CD14-positive monocyte (primary cell): ENCODE data around the gene CHPF. TPM values are rescaled to one million over a fixed set of nuclear protein-coding genes. Genes with fewer than 3 reads are reported as not detected.

Experiments
- DNase-seq, 3 donors: peaks; one replicate each; pipeline ENCODE4 v3.0.0-alpha.2; 2011 to 2022
- H2AFZ ChIP-seq: 2 replicates; pipeline ENCODE4 v1.6.0; 2012; ENCODE audit warnings: mild to moderate bottlenecking, low read depth, low read length, inconsistent platforms; ENCODE audit not compliant: insufficient read depth, poor library complexity, severe bottlenecking
- H3K27ac ChIP-seq, 2 donors: 1 replicate in 1 of 2; 2 replicates in 1 of 2; pipeline ENCODE4 v1.5.1; 2012 to 2013; ENCODE audit warnings: low read length in 2 of 2, control low read depth in 1 of 2, inconsistent platforms in 1 of 2, low read depth in 1 of 2, mild to moderate bottlenecking in 1 of 2
- H3K27me3 ChIP-seq, 2 donors: one replicate each; pipeline versions ENCODE4 v1.6.0 to v1.6.1; 2011 to 2013; ENCODE audit warnings: low read length in 2 of 2; ENCODE audit not compliant: control insufficient read depth in 2 of 2, insufficient read depth in 2 of 2
- H3K36me3 ChIP-seq, 2 donors: replicated peaks in 1 of 2; 1 replicate in 1 of 2; 2 replicates in 1 of 2; pipeline versions ENCODE4 v1.5.1 to v1.6.1; 2012 to 2013; ENCODE audit warnings: low read length in 2 of 2, control low read depth in 1 of 2, inconsistent platforms in 1 of 2, mild to moderate bottlenecking in 1 of 2; ENCODE audit not compliant: insufficient read depth in 2 of 2, control insufficient read depth in 1 of 2
- H3K4me1 ChIP-seq, 2 donors: 1 replicate in 1 of 2; 2 replicates in 1 of 2; pipeline versions ENCODE4 v1.5.1 to v1.6.1; 2012 to 2013; ENCODE audit warnings: low read length in 2 of 2, control low read depth in 1 of 2, inconsistent platforms in 1 of 2, mild to moderate bottlenecking in 1 of 2, moderate library complexity in 1 of 2; ENCODE audit not compliant: insufficient read depth in 2 of 2, control insufficient read depth in 1 of 2
- H3K4me2 ChIP-seq: replicated peaks from 2 replicates; pipeline ENCODE3; 2012; ENCODE audit warnings: low read length, moderate library complexity, mild to moderate bottlenecking; ENCODE audit not compliant: poor library complexity, severe bottlenecking; ENCODE audit errors: extremely low read depth
- H3K4me3 ChIP-seq, 3 experiments: fragments of 200-600 bp in 1 of 3; sonication (generic) in 1 of 3; replicated peaks in 1 of 3; 1 replicate in 2 of 3; 2 replicates in 1 of 3; pipeline ENCODE4 v1.5.1; 2011 to 2013; ENCODE audit warnings: low read length in 3 of 3, mild to moderate bottlenecking in 3 of 3, control low read depth in 2 of 3, low read depth in 2 of 3, inconsistent platforms in 1 of 3, moderate library complexity in 1 of 3
- H3K79me2 ChIP-seq: 2 replicates; pipeline ENCODE4 v1.6.0; 2012; ENCODE audit warnings: mild to moderate bottlenecking, control low read depth, inconsistent platforms, low read length, moderate library complexity; ENCODE audit not compliant: insufficient read depth
- H3K9ac ChIP-seq: 2 replicates; pipeline ENCODE4 v1.6.0; 2017; ENCODE audit warnings: low read length, mild to moderate bottlenecking; ENCODE audit not compliant: insufficient read depth, poor library complexity, severe bottlenecking
- H3K9me3 ChIP-seq, 2 donors: replicated peaks in 1 of 2; 1 replicate in 1 of 2; 2 replicates in 1 of 2; pipeline versions ENCODE4 v1.5.1 to v1.6.1; 2012 to 2013; ENCODE audit warnings: low read length in 2 of 2, control low read depth in 1 of 2; ENCODE audit not compliant: control insufficient read depth in 1 of 2, insufficient read depth in 1 of 2
- H4K20me1 ChIP-seq: 2 replicates; pipeline ENCODE4 v1.6.0; 2012; ENCODE audit warnings: mild to moderate bottlenecking, low read length, control low read depth, moderate library complexity; ENCODE audit not compliant: insufficient read depth
- H3K27ac Mint-ChIP-seq, 7 donors: one replicate each; pipeline ENCODE4 v1.8.0; 2020; ENCODE audit warnings: mild to moderate bottlenecking in 7 of 7, mixed read lengths in 7 of 7, moderate library complexity in 6 of 7, inconsistent platforms in 2 of 7
- H3K27me3 Mint-ChIP-seq, 3 donors: one replicate each; pipeline ENCODE4 v1.8.0; 2021 to 2022; ENCODE audit warnings: low read depth in 3 of 3, mild to moderate bottlenecking in 3 of 3, mixed read lengths in 3 of 3, moderate library complexity in 3 of 3, inconsistent platforms in 1 of 3
- H3K36me3 Mint-ChIP-seq, 2 donors: one replicate each; pipeline ENCODE4 v1.8.0; 2020; ENCODE audit warnings: mixed read lengths in 2 of 2, inconsistent platforms in 1 of 2, mild to moderate bottlenecking in 1 of 2
- H3K4me1 Mint-ChIP-seq: one replicate; pipeline ENCODE4 v1.8.0; 2020; ENCODE audit warnings: mild to moderate bottlenecking, mixed read lengths
- H3K4me3 Mint-ChIP-seq, 2 donors: one replicate each; pipeline ENCODE4 v1.8.0; 2020; ENCODE audit warnings: mild to moderate bottlenecking in 2 of 2, mixed read lengths in 2 of 2, moderate library complexity in 1 of 2
- H3K9me3 Mint-ChIP-seq, 7 donors: one replicate each; pipeline ENCODE4 v1.8.0; 2020 to 2022; ENCODE audit warnings: mixed read lengths in 7 of 7, mild to moderate bottlenecking in 6 of 7, moderate library complexity in 6 of 7, inconsistent platforms in 2 of 7
- CTCF ChIP-seq: fragments of 200-600 bp; IDR thresholded peaks from one replicate; pipeline ENCODE4 v1.8.0; 2022; ENCODE audit warnings: antibody characterized with exemption, mild to moderate bottlenecking
- WGBS: methylation state at CpG from one replicate; pipeline ENCODE4 v1.1.5; 2013; ENCODE audit warnings: missing lambda C conversion rate; ENCODE audit not compliant: insufficient coverage; 5-methylcytosine and 5-hydroxymethylcytosine counted together
- intact Hi-C, 2 donors: fragments of 100-400 bp; cut with micrococcal nuclease; formaldehyde crosslinking; loops; one replicate each; pipeline versions ENCODE4 v1.15.0 to v1.15.1; 2023
- polyA plus RNA-seq, 3 donors: library from polyadenylated mRNA; depleted of rRNA in 1 of 3; unstranded in 2 of 3; stranded (reverse) in 1 of 3; fragments of 300-500 nt in 2 of 3; fragments of >200 nt in 1 of 3; fragmentation: Illumina TruSeq in 2 of 3; gene quantifications; 1 replicate in 2 of 3; 2 replicates in 1 of 3; pipeline ENCODE4 v1.2.3, GENCODE V29; 2012 to 2021

CHPF gene
- polyA plus RNA-seq, 3 donors: 0.09 to 0.32 (median 0.09) TPM

DNA sequence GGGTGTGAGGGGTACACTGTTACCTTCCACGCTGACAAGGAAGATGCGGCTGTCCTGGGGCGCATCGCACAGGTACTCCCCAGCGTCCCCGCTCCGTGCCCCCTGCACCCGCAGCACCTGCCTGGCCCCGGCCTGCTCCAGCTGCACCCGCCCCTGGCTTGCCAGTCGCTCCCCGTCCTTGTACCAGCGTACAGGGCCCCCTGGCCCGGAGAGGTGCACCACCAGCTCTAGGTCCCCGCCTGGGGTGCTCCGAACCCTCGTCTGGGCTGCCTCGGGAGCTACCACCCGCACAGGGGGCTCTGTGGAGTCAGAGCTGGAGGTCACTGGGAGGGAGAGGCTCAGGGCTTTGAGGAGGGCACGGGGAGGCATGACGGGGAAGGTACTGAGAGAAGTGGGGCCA lies 13.7 kb upstream of the CHPF start:
- no peak for TF ChIP-seq CTCF
- H3K4me3 ChIP-seq: no peak overlapping the region
- WGBS: 97% methylated on average over 20 of the region's 21 CpGs

DNA sequence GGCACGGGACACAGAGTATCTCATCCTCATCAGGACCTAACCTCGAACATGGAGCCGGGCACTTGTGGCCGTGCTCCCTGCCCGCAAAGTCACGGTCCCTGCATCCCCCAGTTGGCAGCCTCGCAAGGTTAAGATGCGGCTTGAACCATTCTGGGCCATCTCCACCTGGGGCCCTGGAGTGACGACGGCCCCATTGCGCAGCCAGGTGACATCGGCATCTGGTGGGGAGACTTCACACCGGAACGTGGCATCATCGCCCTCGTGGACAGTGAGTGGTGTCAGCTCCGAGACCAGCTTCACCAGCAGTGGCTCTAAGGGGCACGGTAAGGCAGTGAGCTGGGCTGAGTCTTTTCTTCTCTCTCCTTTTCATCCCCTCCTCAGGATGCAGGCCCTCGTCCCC lies 12.8 kb upstream of the CHPF start:
- Mint-ChIP-seq H3K9me3 (peaks cover 0 to 4% (median 0%) of the 10 kb centered on the region in 7 donors), H3K4me1 (peaks cover 5% of the 10 kb centered on the region), H3K27me3 (peaks cover 21 to 27% (median 25%) of the 10 kb centered on the region in 3 donors), H3K36me3 (no peaks in the 10 kb centered on the region), H3K27ac (no peak overlapping the region), H3K4me3 (no peak overlapping the region)
- H3K9me3 ChIP-seq: peaks cover 0 to 5% of the 10 kb centered on the region in 2 donors
- no peak for TF ChIP-seq CTCF
- H4K20me1 ChIP-seq: no peaks in the 10 kb centered on the region
- no peak overlapping the region for H2AFZ ChIP-seq
- no peak overlapping the region for H3K4me2 ChIP-seq
- H3K79me2 ChIP-seq: no peaks in the 10 kb centered on the region
- H3K4me3 ChIP-seq: no peak overlapping the region
- H3K36me3 ChIP-seq: no peaks in the 10 kb centered on the region
- no peak overlapping the region for H3K9ac ChIP-seq
- intact Hi-C loops: no loop called here
- 88% methylated on average over 16 of the region's 19 CpGs for WGBS
- peaks cover 16 to 25% of the 10 kb centered on the region in 2 donors for H3K27me3 ChIP-seq
- H3K4me1 ChIP-seq: peaks cover 12 to 18% of the 10 kb centered on the region in 2 donors
- no peak overlapping the region for H3K27ac ChIP-seq
- no peak for DNase-seq

More for the DNA sequence above, 13.7 kb upstream of the CHPF start:
- H3K27ac ChIP-seq: no peak overlapping the region
- intact Hi-C loops: no loop called here
- peaks cover 3 to 9% of the 10 kb centered on the region in 2 donors for H3K4me1 ChIP-seq
- DNase-seq: no peak
- H3K79me2 ChIP-seq: no peaks in the 10 kb centered on the region
- H3K9me3 ChIP-seq: no peaks in the 10 kb centered on the region
- H3K27me3 ChIP-seq: peaks cover 9 to 17% of the 10 kb centered on the region in 2 donors
- H4K20me1 ChIP-seq: no peaks in the 10 kb centered on the region
- no peaks in the 10 kb centered on the region for H3K36me3 ChIP-seq
- no peak overlapping the region for H3K9ac ChIP-seq
- peaks cover 12 to 18% (median 16%) of the 10 kb centered on the region in 3 donors for H3K27me3 Mint-ChIP-seq
- no peak overlapping the region for H3K4me3 Mint-ChIP-seq
- H3K9me3 Mint-ChIP-seq: peaks cover 0 to 1% (median 0%) of the 10 kb centered on the region in 7 donors
- H2AFZ ChIP-seq: no peak overlapping the region
- H3K36me3 Mint-ChIP-seq: no peaks in the 10 kb centered on the region
- no peak overlapping the region for H3K27ac Mint-ChIP-seq
- H3K4me1 Mint-ChIP-seq: no peaks in the 10 kb centered on the region
- no peak overlapping the region for H3K4me2 ChIP-seq
